Esophagus mucosa (tissue), 1 donor: ENCODE results near the gene FKBP15. TPM values are rescaled to one million over a fixed set of nuclear protein-coding genes. Genes with fewer than 3 reads are reported as not detected.
"Not testable (repeated sequence)": the region's sequence is repeated elsewhere in the genome, so short reads cannot be mapped to it uniquely, and the experiment has no call there.

Source experiments
- ATAC-seq: fragments of 200-7000 bp; cut with Tn5 transposase; one replicate; pipeline ENCODE4 v1.9.1; 2020
- total RNA-seq: library from RNA; stranded (reverse); gene quantifications from one replicate; pipeline ENCODE4 v1.2.4, GENCODE V29; 2023
- donor health status: DM: yes; HTN: yes; CAD: no.

Gene FKBP15
- total RNA-seq, 1 donor from 2014 or later, result 18.8 TPM

DNA sequence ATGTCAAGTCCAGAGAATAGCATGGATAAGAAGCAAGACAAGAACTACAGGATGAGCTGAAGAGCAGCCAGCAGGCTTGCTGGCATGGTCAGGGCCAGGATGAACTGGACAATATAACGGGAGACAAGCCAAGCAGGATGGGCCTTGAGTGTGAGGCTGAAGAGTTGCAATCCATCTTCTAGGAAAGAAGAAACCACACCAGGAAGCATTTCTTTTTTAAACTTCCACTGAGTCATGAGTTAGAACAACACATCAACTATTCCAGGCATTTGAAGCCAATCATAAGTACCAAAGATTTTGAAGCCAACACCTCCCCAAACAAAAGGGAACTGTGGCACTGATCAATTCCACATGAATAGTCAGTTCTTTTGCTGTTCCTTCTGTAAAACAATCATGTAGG lies 43.0 kb downstream of the FKBP15 start:
- no peak for ATAC-seq

DNA sequence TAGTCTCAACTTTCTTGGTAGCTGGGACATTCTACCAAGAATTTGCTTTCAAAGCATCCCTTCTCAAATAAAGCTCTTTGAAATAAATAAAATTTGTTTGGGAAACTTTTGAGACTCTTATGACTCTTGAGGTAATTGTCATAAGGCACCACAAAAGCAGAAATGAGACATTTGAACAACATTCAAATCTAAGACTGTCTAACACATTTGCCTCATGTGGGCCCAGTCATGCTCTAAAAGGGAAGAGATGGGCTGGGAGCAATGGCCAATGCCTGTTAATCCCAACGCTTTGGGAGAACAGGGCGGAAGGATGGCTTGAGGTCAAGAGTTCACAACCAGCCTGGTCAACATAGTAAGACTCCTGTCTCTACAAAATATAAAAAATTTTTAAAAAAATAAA lies 43.8 kb downstream of the FKBP15 start:
- no peak for ATAC-seq

DNA sequence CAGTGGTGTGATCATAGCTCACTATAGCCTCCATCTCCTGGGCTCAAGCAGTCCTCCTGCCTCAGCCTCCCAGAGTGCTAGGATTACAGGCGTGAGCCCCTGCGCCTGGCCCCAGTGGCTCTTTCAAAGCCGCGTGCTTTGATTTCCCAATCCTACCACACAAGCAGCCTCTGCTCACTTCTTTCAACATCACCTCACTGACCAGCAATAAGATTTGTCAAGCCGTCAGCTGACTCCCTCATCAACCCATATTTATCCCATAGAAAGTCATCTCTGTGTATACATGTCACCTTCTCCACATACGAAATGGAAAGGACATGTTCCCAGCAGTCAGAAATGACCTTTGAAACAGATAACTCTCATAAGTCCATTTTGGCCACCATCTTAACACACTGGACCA lies 44.3 kb downstream of the FKBP15 start:
- ATAC-seq, result no peak

DNA sequence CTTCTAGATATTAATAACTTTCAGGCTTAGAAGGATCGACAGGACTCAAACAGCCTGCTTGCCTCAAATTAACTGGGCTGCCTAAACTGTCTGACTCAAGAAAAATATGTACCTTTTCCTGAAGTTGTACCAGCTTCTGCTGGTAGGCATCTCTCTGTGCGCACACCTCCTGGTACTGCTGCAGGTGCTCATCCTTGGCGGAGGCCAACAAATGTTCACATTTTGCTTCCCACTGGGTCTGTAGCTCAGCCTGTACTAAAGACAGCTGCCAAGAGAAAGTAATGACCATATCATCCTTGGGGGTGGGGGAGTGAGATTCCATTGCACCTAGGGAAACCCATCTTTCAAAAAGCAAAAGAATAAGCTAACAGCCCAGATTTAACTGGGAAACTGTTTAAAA lies 47.7 kb downstream of the FKBP15 start:
- no peak for ATAC-seq

DNA sequence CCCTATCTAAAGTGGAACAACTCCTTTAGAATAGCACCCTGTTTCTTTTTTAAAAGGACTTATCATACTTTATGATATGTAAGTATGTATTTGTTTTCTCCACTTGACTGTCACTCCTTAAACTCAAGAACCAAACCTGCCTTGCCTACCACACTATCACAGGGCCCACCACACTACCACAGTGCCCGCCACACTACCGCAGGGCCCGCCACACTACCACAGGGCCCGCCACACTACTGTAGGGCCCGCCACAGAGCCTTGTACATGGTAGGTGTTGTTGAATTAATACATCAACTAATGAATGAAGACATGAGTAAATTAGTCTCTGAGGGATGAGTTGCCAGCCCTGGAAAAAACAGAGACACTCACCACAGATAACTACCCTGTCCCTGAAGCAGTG lies 52.3 kb downstream of the FKBP15 start:
- ATAC-seq, result no peak

DNA sequence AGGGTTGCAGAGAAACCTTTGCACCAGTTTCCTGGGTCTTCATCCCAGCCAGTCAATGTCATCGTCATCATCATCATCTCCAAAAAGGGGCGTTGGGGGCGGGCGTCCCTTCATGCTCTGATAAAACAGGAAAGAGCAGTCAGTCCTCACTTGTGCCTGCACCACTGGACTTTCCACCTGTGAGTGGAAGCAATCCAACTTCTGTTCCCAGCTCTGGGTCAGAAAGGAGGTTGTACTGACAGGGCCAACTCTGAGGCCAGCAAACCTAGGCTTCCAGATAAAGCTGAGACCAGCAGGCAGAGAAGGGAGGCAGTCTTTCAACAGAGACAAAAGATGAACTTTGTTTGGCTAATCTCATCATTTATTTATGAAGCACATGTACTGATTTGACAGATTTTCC lies 55.0 kb downstream of the FKBP15 start:
- ATAC-seq, result no peak

DNA sequence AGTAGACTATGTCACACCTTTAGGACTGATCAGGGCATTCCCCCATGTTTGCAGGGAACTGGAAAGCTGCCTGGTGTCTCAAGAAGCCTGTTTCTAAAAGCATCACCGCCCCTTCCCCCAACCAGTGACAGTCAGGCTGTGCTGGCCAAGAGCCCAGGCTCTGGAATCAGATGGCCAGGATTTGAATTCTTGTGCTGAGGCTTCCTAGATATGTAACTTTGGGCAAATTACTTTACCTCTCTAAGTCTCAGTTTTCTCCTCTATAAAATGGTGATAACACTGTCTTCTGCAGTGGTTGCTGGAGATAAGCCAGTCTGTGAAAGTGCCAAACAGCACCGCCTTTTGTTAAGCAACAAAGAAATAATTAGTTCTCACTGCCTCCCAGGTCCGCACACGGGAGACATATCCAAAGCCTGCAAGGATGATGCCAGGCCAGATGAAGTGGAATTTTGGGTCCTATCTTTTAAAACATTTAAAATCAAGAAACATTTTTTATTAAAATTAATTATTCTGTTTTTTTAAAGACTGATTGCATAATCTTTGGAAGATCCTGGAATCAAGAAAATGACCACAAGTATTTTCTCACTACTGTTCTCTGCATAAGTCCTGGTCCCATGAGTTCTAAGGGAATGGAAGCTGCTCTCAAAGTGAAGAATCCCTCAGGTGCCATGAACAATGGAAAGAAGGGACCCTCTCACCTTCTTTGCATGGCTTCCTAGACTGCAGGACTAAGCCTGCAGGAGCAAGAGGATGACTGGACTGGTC lies 56.4 kb downstream of the FKBP15 start:
- ATAC-seq, result no peak

DNA sequence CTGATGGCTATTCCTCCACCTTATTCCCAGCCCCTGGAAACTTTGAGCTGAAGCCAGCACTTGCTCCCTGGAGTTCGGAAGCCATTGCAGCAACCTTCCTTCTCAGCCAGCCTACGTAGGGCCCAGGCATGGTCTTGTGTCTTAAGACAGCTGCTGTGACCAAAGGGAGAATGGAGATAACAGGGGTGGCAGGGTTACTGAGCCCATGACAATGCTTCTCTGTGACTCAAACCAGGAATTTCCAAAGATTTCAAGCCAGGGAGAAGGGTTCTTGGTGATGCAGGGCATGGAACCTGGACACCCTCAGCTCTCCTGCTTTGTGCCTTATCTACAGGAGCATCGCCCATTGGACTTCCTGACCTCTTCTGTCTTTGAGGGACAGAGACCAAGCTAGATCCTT lies 58.1 kb downstream of the FKBP15 start:
- no peak for ATAC-seq

DNA sequence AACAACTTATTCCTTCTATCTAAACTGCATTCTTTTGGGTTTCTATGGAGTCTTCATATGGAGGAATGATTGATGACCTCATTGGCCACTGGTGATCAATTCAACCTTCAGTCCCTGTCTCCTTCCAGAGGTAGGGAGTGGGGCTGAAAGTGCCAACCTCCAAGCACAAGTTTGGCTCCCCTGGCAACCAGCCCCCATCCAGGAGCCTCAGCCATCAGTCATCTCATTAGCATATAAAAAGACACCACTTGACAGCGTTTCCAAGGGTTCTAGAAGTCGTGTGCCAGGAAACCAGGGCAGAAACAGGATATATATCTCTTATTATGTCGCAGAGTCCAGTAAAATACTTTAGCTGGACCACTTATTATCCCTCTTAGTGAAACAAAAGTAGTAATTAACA lies 60.5 kb downstream of the FKBP15 start:
- ATAC-seq, result no peak

DNA sequence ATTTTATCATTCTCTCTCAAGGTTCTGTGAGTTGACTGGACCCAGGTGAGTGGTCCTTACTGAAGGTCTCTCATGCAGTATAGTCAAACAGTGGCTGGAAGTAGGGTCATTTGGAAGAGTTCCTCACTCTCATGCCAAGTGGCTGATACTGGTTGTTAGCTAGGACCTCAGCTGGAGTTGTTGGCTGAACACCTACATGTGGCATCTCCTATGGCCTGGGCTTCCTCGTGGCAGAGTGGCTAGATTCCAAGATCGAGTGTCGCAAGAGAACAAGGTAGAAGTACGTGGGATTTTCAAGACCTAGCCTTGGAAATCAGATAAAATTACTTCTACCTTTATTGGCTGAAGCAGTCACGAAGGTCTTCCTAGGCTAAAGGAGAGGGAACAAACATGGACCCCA lies 62.6 kb downstream of the FKBP15 start:
- no peak for ATAC-seq

DNA sequence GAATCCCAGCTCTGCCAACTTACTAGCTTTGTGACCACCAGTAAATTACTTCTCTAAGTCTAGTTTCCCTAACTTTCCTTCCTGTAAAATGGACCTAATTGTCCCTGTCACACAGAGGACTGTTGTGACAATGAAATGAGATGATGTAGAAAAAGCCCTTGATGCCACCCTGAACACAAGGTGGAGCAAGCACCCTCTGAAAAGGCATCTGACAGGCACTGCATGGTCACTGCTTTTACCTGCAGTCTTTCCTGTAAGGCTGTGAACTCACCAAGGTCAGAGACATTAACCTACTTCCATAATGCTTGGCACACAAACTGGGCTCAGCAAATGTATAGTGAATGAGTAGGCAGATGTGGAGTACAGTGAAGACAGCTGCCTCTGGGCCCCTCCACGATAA lies 64.2 kb downstream of the FKBP15 start:
- ATAC-seq, result no peak

DNA sequence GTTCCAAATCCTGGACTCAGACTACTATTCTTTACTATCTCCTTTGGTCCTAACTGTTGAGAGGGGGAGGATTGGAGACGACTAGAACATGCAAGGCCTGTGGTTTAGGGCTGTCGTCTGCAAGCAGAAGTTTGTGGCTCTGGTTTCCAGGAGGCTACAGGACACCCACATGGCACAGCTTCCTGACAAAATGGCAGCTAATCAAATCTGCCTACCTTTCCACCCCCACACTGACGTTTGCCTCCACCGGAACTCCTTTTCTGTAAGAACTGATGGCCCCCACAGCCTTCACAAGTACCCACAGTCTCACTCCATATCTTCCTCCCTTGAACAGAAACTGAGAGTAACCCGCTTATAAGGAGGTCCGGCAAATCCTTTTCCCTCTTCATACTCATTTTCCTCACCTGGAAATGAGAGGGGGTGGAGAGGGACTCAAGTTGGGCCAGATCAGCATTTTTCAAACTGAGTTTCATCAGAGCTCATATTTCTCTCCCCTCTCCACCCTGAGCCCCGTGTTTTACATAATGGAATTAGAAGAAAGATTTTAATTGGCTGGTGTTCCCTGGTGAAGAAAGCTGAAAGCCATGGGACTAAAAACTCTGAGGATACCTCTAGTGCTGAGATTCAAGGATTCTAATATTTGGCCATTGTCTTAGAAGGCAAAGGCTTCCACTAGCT lies 65.0 kb downstream of the FKBP15 start:
- ATAC-seq, result no peak

DNA sequence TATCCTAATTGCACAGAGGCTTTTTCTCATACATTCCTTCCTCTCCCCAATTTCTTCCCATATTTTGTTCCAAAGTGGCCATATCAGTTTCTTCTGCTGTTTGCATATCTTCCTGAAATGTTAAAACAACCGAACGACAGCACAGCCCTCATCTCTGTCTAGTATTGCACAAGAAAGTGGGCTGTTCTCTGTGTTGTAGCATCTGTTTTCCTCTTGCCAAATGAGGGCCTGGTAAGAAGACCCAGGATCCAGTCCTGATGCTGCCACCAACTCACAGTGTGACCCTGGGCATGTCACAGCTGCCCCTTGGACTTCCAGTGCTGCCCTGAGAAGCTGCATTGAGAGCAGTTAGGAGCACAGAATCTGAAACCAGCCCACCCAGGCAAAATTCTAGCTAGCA lies 66.1 kb downstream of the FKBP15 start:
- ATAC-seq, result no peak

DNA sequence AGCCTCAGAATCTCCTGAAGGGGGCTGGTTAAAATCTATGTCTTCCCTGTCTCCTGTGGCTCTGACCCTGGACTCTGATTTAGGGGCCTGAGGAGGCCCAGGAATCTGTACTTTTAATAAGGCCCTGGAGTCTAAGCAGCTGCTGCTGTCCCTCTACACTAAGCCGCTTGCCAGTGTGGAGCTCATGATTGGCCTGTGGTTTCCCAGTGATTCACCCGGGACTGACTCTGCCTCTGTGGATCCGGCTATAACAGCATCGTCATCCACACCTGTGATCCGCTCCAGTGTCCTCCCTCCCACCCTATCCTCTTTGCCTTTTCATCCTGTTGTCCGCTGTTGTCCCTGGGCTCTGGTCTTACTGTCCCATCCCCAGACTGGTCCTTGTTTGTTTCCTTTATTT lies 66.6 kb downstream of the FKBP15 start:
- peak; percentile 6 for ATAC-seq

DNA sequence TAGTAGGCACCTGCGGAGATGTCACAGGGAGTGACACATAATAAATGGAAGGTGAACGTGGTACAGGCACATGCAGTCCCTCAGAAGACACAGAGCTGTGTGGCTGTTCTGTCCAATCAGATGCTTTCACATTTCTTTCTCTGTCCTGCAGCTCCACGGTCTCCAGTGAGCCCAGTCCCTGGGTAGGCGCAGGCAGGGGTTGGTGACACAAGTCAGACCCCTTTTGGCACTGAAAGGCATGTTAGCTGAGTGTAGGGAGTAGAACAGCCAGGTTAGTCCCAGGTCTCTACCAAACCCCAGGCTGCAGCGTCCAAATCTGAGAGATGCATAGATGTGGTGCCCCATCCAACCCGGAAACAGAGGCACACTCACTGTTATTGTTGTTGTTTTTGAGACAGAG lies 67.5 kb downstream of the FKBP15 start:
- ATAC-seq, result no peak

DNA sequence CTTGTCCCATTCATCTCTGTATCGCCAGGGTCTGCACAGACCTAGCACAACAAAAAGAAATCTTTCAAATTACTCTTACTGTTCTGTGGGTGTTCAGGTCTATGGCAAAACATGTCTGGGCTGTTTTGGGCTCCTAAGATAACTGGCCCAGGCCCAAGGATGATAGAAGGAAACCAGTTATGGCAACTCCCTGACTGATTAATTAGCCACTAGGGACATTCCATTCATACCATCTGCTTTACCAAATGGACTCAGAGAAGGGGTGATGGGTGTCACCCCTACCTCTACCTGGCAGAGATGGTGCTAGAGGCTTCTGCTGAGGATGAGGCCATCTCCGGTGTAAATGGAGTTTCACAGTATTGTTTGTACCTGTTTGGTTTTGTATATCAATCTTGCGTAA lies 68.4 kb downstream of the FKBP15 start:
- peak; percentile 53 for ATAC-seq

DNA sequence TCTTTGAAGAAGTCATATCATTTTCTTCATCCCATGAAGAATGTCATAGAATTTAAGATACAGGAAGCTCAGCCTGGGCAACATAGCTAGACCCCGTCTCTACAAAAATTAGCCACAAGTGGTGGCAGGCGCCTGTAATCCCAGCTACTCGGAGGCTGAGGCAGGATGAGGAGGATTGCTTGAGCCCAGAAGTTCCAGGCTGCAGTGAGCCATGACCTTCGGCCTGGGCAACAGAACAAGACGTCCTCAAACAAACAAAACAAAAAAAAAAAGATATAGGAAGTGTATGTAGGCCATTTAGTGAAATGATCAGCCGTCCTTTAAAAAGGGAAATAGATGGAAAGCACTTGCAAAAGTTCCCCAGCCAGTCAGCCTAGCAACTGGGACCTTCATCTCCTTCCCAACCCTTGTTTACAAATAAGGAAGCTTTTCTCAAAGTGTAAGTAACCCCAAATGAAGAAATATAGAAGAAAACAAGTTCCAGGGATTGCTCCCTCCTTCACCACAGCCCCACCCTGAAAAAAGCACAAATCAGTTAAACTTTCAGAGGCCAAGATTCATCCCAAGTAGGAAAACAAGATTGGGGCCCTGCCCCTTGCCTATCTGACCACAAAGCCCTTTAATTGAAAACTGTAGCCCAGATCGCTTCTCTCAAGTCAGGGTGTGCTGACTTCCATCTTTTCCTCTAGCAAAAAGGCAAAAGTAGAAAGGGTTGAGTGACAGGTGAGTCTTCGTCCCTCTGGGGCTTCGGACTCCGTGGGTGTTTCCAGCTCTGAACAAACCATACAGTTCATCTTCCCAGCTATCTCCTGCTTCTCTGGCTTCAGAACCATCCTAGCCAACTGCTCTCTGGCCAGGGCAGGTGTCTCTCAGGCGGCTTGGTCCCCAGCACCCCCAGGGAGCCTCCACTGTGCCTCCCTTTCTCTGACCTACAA lies 69.1 kb downstream of the FKBP15 start:
- ATAC-seq, result no peak

DNA sequence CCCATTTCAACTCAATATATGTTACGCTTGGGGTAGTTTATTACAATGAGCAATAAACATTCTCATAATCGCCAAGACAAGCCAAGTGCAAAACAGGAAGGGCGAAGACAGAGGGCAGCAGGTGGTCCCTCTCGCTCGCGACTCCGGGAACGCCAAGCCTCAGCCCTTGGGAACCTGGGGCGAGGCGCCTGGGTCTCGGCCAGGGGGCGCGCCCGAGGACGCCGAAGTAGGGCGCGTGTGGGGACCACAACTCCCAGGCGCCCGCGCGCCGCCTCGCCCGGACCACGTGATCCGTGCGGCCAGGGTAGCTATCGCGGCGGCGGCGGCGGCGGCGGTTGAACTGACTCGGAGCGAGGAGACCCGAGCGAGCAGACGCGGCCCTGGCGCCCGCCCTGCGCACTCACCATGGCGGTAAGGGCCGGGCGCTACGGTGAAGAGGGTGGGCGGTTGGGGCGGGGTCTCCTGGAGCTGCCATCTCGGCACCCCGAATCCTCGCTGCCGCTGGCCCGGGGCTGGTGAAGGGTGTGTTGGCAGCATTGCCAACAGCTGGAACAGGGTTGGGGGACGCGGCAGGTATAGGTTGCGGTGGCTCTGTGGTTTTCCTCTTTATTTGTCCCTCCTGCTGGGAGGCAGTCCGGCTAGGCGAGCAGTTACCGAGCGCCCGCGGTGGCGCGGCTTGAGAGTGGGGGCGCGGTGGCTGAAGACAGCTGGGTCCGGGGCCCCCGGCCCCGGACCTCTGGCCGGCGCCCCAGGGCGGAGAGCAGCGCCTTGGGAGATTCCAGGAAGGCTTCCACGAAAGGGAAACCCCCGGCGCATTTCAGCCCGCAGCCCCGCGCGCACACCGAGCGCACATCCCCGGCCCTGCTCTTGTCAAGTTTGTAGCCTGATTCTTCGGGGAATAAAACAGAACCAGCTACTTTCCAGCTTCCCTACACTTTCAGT lies 70.1 kb downstream of the FKBP15 start, which contains the start of gene SLC31A2:
Gene SLC31A2 (plus strand): TSS at position 338 of the 942 bp plus-strand sequence. CDS start 68 bp downstream, at position 406.
- peak; percentile 90 for ATAC-seq

DNA sequence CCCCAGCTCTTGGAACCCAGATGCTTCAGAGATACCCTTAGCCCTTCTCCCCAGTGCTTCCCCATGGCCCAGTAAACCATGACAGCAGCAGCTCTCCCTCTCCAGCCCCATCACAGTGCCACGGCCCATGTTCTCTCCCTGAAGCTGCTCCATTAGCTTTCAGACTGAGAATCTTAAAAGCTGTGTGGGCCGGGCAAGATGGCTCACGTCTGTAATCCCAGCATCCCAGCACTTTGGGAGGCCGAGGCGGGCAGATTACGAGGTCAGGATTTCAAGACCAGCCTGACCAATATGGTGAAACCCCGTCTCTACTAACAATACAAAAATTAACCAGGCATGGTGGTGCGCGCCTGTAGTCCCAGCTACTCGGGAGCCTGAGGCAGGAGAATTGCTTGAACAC lies 71.5 kb downstream of the FKBP15 start:
- ATAC-seq, result not testable (repeated sequence)

DNA sequence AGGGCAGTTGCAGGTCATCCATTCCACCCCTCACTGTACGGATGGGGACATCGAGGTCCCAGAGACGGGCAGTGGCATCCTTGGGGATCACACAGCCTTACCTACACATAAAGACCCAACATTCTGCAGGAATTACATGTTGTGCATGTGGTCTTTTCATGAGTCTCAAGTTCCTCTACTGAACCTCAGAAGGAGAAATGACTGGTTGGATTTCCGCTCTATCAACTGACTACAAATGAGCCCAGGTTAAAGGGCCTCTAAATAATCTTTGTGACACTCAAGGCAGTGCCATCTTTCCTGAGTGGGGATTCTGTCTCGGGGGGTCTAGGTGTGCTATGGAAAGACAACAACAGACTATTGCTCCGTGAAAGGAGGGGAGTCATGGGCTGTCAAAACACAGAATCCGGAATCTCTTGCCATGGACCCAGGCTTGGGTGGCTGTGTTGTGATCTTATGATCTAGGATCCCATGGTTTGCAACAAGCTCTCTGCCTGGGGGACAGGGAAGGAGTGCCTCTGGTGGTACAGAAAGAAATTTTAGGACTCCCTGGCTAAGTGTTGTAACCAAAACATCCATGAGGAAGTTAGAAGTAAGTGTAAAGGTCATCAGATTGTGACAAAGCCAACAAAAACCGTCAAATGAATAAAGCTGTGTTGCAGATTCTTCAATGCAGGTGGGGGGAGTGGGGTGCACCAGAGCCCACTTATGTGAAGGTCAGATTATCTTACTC lies 72.1 kb downstream of the FKBP15 start:
- no peak for ATAC-seq

DNA sequence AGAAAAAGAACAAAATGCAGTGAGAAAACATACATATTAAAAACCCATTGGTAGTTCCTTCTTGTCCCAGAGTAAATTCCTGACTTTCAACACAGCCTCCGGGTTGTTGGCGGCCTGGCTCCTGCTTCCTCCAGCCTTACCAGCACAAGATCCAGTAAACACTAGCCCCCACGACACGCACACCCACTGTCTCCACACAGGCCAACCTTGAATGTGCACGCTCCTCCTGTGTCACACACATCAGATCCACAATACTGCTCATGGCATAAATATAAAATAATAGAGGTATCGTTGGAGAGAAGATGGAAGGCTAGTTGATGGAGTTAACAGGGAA lies 72.7 kb downstream of the FKBP15 start:
- ATAC-seq, result no peak
